Skeletal muscle tissue (tissue), 4 donors: ENCODE measurements around the gene TXNRD3. TPM values are rescaled to one million over a fixed set of nuclear protein-coding genes. Genes with fewer than 3 reads are reported as not detected.

ENCODE experiments used
- H3K27ac ChIP-seq: one replicate; pipeline ENCODE4 v1.7.0; 2013; ENCODE audit warnings: mild to moderate bottlenecking, low read depth, low read length, inconsistent platforms
- H3K27me3 ChIP-seq, 3 donors: one replicate each; pipeline ENCODE4 v1.7.0; 2013; ENCODE audit warnings: low read length in 3 of 3; ENCODE audit not compliant: control insufficient read depth in 3 of 3, insufficient read depth in 3 of 3
- H3K36me3 ChIP-seq, 3 donors: one replicate each; pipeline ENCODE4 v1.7.0; 2013; ENCODE audit warnings: low read length in 3 of 3; ENCODE audit not compliant: control insufficient read depth in 3 of 3, insufficient read depth in 3 of 3
- H3K4me1 ChIP-seq, 3 donors: one replicate each; pipeline ENCODE4 v1.7.0; 2013; ENCODE audit warnings: low read length in 3 of 3, mild to moderate bottlenecking in 3 of 3; ENCODE audit not compliant: control insufficient read depth in 3 of 3, insufficient read depth in 3 of 3
- H3K4me3 ChIP-seq, 3 donors: one replicate each; pipeline ENCODE4 v1.7.0; 2013; ENCODE audit warnings: low read length in 3 of 3
- H3K9ac ChIP-seq, 3 donors: one replicate each; pipeline ENCODE4 v1.7.0; 2013; ENCODE audit warnings: low read length in 3 of 3, mild to moderate bottlenecking in 3 of 3, moderate library complexity in 2 of 3, low read depth in 1 of 3
- H3K9me3 ChIP-seq, 3 donors: one replicate each; pipeline ENCODE4 v1.7.0; 2013; ENCODE audit warnings: low read length in 3 of 3; ENCODE audit not compliant: control insufficient read depth in 3 of 3
- total RNA-seq: library from RNA; depleted of rRNA; stranded (reverse); fragments of >200 nt; gene quantifications from one replicate; pipeline ENCODE4 v1.2.3, GENCODE V29; 2014
- donor health status: Osteomylitis.

Gene TXNRD3
- total RNA-seq, 1 donor from 2014 or later, result 16.2 TPM

DNA sequence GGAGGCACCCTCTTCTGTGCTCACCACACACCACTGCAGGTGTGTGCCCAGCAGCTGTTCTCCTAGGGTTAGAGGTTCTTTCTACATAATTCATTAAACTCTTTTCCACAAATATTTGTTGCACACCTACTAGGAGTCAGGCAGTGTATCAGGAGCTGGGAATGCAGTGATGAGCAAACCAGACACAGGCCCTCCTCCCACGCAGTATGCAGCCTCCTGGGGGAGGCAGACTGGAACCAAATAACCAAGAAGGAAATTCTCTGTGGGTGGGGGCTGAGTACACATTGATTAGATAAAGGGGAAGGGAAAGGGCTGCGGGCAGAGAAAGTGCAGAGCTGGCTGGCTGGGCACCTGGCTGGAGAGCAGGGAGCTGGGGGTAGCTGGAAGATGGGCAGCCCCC, 77.7 kb downstream of the TXNRD3 start:
- no peak overlapping the region for H3K9ac ChIP-seq
- H3K4me3 ChIP-seq, result no peak overlapping the region
- no peaks in the 10 kb centered on the region for H3K27me3 ChIP-seq
- peaks cover 4 to 13% (median 4%) of the 10 kb centered on the region in 3 donors for H3K4me1 ChIP-seq
- no peaks in the 10 kb centered on the region for H3K9me3 ChIP-seq
- H3K36me3 ChIP-seq, result peaks cover 0 to 2% (median 0%) of the 10 kb centered on the region in 3 donors
- H3K27ac ChIP-seq, result no peak overlapping the region

DNA sequence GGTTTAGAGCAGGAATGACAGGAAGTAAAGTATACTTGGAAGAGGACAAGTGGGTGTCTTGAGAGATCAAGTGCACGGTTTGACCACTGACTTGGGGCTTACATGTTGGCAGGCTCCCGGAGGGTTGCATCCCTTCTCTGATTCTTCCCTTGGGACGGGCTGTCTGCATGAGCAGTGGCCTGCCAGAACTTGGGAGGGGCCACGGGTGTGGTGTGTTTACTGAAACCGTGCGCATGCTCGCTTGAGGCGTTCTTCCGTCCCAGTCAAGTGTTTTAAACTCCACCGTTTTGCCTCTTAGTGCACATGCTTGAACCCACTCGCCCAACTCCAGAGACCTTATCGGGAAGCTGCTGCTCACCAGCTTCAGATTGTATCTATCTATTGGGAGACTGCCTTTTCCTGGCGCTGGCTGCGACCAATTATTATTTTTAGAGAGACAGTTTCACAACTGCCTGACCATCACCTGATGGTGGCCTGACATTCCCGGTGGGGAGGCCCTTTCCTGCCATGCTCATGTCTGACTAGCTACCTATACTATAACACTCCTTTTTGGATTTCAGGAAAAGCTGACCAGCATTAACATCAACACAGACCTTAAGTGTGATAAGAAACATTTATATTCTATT, 81.3 kb downstream of the TXNRD3 start:
- Histone ChIP-seq H3K36me3 (no peaks in the 10 kb centered on the region), H3K27ac (peak overlapping the region; percentile 54), H3K9ac (peak overlapping the region in 2 of 3 donors; percentile 33 to 57), H3K27me3 (no peaks in the 10 kb centered on the region), H3K4me1 (peaks cover 4 to 19% (median 8%) of the 10 kb centered on the region in 3 donors), H3K4me3 (peak overlapping the region; percentile 30 to 51 (median 35)), H3K9me3 (no peaks in the 10 kb centered on the region)

DNA sequence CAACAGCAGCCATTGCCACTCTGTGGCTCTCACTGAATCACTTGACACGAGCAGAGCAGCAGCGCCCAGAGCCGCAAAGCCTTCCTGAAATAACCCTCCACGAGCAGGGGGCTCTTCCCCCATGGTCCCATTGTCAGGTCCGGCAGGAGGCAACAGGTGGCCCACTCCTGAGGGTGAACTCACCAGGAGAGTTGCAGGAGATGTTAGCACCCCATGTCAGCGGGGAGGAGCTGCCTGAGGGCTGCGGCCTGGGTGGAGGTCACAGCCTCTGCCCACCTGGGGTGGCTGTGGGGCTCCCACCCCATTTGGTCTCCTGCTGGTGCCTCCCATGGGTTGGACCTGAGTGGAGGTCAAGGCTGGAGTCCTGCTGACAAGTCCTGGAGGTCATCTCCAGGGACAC, 83.8 kb downstream of the TXNRD3 start:
- H3K9me3 ChIP-seq, result no peaks in the 10 kb centered on the region
- no peaks in the 10 kb centered on the region for H3K27me3 ChIP-seq
- H3K4me3 ChIP-seq, result no peak overlapping the region
- peaks cover 4 to 19% (median 8%) of the 10 kb centered on the region in 3 donors for H3K4me1 ChIP-seq
- H3K36me3 ChIP-seq, result no peaks in the 10 kb centered on the region
- no peak overlapping the region for H3K27ac ChIP-seq
- no peak overlapping the region for H3K9ac ChIP-seq

DNA sequence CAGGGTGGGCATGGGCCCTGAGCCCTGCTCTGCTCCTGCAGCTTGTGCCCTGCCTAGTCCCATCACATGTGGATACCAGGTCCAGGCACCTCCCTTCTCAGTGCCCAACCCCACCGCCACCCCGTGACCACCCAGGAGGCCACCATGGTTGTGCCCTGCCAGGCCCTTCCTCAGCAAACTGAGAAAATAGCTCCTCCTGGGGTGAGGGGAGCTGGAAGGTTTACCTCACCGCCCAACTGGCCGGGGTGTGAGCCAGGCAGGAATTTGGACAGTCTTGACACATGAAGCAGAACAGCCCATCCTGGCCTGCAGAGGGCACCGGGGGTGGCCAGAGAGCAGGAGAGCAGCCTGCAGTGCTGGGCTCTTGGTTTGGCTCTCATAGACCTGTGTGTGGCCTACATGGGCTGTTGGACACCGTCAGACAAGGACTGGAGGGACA, 84.8 kb downstream of the TXNRD3 start:
- H3K4me3 ChIP-seq, result no peak overlapping the region
- H3K27ac ChIP-seq, result no peak overlapping the region
- no peaks in the 10 kb centered on the region for H3K9me3 ChIP-seq
- H3K27me3 ChIP-seq, result no peaks in the 10 kb centered on the region
- no peaks in the 10 kb centered on the region for H3K36me3 ChIP-seq
- H3K9ac ChIP-seq, result no peak overlapping the region
- peaks cover 4 to 19% (median 8%) of the 10 kb centered on the region in 3 donors for H3K4me1 ChIP-seq

DNA sequence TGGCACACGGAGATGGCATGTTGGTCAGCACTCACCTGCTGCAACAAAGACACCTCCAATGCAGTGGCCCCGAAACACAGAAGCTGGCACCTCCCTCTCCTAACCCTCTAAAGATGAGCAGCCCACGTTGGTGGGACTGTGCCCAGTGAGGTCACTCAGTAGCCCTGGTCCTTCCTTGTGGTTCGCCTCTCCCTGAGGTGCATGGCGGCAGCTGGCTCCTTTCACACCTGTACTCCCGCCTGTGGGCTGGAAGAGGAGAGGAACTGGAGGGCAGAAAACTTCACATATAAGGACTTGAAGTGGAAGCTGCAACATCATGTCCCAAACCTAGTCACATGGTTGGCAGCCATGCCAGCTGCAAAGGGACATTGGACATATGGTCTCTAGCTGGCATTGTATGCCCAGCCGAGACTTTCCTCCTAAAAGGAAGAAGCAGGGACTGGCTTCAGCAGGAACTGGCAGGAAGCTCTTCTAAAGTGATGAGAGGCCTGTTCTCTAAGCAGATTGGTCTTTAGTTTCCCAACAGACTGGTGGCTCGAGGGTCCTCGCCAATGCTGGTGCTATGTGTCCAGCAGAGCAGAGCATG, 85.4 kb downstream of the TXNRD3 start:
- Histone ChIP-seq H3K4me1 (peaks cover 4 to 19% (median 8%) of the 10 kb centered on the region in 3 donors), H3K36me3 (no peaks in the 10 kb centered on the region), H3K9ac (no peak overlapping the region), H3K9me3 (no peaks in the 10 kb centered on the region), H3K27ac (no peak overlapping the region), H3K27me3 (no peaks in the 10 kb centered on the region), H3K4me3 (no peak overlapping the region)

DNA sequence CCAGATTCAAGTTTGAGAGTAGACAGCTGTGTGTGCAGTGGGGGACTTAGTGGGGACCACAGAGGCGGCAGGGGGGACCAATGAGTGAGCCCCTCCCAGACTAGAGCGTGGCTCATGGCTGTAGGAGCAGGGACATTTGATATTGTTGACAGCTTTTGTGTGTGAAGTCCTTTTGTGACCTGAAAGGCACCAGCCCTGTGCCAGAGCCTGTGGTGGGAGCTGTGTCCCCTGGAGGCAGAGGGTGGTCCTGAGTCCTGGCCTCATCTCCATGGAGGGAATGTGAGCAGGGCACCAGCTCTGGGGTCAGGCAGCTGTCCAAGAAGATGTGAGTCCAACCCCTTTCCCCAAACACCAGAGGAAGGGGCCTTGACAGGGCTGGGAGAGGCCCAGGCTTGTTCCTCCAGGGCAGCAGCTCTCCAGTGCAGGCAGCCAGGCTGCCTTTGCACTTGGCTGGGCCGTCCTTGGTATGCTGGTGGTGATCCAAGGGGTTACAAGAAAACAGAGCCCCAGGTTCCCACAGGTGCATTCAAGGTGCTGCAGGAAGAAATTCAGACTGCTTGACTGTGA, 86.1 kb downstream of the TXNRD3 start:
- Histone ChIP-seq H3K36me3 (no peaks in the 10 kb centered on the region), H3K27me3 (no peaks in the 10 kb centered on the region), H3K4me3 (no peak overlapping the region), H3K4me1 (peaks cover 4 to 19% (median 8%) of the 10 kb centered on the region in 3 donors), H3K27ac (no peak overlapping the region), H3K9me3 (no peaks in the 10 kb centered on the region), H3K9ac (no peak overlapping the region)

DNA sequence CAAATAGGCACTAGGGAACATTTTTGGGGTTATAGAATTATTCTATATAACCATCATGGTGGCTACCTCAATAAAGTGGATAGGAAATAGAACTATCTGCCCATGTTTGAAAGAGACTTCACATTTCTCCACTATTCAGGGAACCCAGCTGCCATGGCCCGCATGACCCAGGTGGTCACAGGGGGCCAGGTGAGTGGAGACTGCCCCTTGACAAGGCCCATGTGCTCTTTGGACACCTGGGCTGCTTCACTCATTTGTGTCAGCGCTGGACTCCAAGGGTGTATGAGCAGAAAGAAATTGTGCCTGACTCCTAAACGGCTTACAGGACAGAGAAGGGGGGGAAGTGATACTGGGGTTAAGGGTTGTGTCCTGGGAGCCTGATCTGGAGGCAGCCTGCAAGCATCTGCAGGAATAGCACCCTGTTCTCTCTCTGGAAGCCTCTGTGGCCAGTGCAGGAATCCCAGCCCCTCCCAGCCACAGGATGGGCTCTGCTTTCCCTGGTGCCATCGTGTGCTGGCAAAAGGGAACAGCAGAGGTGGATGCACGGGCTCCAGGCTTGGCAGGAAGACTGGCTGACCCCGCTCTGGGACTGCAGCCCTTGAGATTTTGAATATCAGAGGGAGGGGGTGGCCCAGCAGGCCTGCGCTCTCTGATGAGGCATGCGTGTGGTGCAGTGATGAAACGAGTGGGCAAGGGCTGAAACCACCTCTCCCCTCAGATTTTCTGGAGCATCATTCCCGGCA, 87.1 kb downstream of the TXNRD3 start:
- peaks cover 0 to 9% (median 5%) of the 10 kb centered on the region in 3 donors for H3K4me1 ChIP-seq
- H3K27me3 ChIP-seq, result no peaks in the 10 kb centered on the region
- H3K9me3 ChIP-seq, result no peaks in the 10 kb centered on the region

DNA sequence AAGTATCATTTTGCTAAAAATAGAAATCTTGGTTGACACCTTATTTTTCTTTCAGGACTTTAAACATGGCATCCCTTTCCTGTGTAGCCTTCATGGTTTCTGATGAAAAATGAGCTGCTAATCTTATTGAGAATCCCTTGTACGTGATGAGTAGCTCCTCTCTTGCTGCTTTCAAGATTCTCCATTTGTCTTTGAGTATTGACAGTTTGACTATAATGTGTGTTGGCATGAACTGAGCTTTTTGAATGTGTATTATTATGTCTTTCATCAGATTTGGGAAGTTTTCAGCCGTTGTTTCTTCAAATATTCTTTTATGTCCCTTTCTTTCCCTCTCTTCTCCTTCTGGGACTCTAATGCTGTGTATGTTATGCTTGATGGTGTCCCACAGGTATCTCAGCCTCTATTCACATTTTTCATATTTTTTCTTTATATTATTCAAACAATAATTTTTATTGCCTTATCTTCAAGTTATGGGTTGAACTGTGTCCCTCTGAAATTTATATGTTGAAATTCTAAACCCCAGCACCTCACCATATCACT, 92.1 kb downstream of the TXNRD3 start:
- Histone ChIP-seq H3K9ac (no peak overlapping the region), H3K27me3 (no peaks in the 10 kb centered on the region), H3K9me3 (no peaks in the 10 kb centered on the region), H3K27ac (no peak overlapping the region), H3K4me1 (no peaks in the 10 kb centered on the region), H3K4me3 (no peak overlapping the region), H3K36me3 (no peaks in the 10 kb centered on the region)

More for the DNA sequence above, 87.1 kb downstream of the TXNRD3 start:
- Histone ChIP-seq H3K4me3 (no peak overlapping the region), H3K9ac (no peak overlapping the region), H3K36me3 (no peaks in the 10 kb centered on the region), H3K27ac (no peak overlapping the region)

DNA sequence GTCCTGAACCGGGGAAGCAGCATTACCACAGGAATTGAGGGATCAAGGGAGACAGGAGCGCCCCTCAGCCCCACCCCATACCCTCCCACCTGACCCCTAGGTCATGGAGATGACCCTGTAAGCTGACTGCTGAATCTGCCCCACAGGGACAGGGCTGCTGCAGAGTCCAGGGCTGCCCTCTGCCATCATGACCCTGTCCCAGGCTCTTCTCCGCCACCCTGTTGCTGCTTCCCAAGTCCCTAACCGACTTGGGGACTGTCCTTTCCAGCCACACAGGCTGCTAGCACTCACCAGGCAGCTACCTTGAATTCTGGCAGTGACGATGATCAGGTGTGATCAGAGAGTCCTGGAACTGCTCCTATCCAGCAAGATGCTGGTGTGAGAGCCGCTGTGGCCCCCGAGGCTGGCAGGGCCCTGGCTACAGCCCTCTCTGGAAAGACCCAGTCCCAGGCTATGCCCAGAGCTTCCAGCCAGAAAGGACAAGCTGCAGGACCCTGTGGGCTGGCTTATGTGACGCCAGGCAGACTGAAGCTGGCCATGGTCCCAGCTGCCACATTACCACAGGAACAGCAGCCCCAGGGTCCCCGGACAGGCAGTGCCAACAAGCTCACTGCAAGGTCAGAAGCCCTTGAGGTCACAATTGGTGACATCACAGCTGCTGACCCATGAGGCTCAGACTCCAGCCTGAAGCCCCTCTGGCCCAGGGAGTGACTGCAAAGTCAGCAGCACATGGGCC, 96.4 kb downstream of the TXNRD3 start, which contains the start of gene C3orf22:
Gene C3orf22 (minus strand): TSS at position 597 of the 736 bp plus-strand sequence. CDS start 5,542 bp downstream, outside the sequence.
- Histone ChIP-seq H3K36me3 (no peaks in the 10 kb centered on the region), H3K4me1 (no peaks in the 10 kb centered on the region), H3K9ac (no peak within 1 kb of the TSS), H3K27me3 (no peaks in the 10 kb centered on the region), H3K9me3 (no peaks in the 10 kb centered on the region), H3K27ac (no peak within 1 kb of the TSS), H3K4me3 (no peak within 1 kb of the TSS)
